Common myeloid progenitor, CD34-positive (primary cell): Measurements from ENCODE around the gene IL17REL.
A peak's percentile ranks its signal among the peaks of the same experiment; 100 is the strongest.

Experiments
- CTCF ChIA-PET: fragments of 350-600 bp; sonication (Branson Sonifier 250); formaldehyde crosslinking; loops from one replicate; lab custom pipeline; 2021; ENCODE audit warnings: antibody characterized with exemption; lab: Charles Lee
- POLR2A ChIA-PET: fragments of 350-600 bp; sonication (Branson Sonifier 250); formaldehyde crosslinking; loops from one replicate; lab custom pipeline; 2021; ENCODE audit warnings: antibody characterized with exemption; lab: Charles Lee
- DNase-seq, 3 donors: peaks; one replicate each; pipeline versions ENCODE4 v3.0.0 to v3.0.0-alpha.2; 2013
- H3K27ac ChIP-seq, 2 experiments: 1 replicate in 1 of 2; 2 replicates in 1 of 2; pipeline ENCODE4 v1.7.0; 2013; ENCODE audit warnings: inconsistent platforms in 2 of 2, low read length in 2 of 2, mild to moderate bottlenecking in 2 of 2, low read depth in 1 of 2, moderate library complexity in 1 of 2; ENCODE audit not compliant: severe bottlenecking in 2 of 2, insufficient read depth in 1 of 2, poor library complexity in 1 of 2
- H3K27me3 ChIP-seq, 5 experiments: replicated peaks in 2 of 5; 1 replicate in 3 of 5; 2 replicates in 2 of 5; pipeline versions ENCODE4 v1.6.1 to v1.7.0; 2013; ENCODE audit warnings: low read length in 4 of 5, mild to moderate bottlenecking in 2 of 5, moderate library complexity in 2 of 5, inconsistent platforms in 1 of 5; ENCODE audit not compliant: insufficient read depth in 5 of 5, control insufficient read depth in 4 of 5
- H3K36me3 ChIP-seq, 4 experiments: 1 replicate in 2 of 4; 2 replicates in 2 of 4; pipeline versions ENCODE4 v1.6.1 to v1.7.0; 2013; ENCODE audit warnings: low read length in 3 of 4, control low read depth in 1 of 4, mild to moderate bottlenecking in 1 of 4; ENCODE audit not compliant: control insufficient read depth in 4 of 4, insufficient read depth in 4 of 4
- H3K4me1 ChIP-seq, 4 experiments: 1 replicate in 3 of 4; 2 replicates in 1 of 4; pipeline versions ENCODE4 v1.6.1 to v1.7.1; 2013; ENCODE audit warnings: low read length in 3 of 4, mild to moderate bottlenecking in 3 of 4, control low read depth in 1 of 4, inconsistent platforms in 1 of 4, moderate library complexity in 1 of 4; ENCODE audit not compliant: control insufficient read depth in 4 of 4, insufficient read depth in 4 of 4; ENCODE audit errors: control extremely low read depth in 1 of 4
- H3K4me3 ChIP-seq, 7 experiments: 1 replicate in 4 of 7; 2 replicates in 3 of 7; pipeline versions ENCODE4 v1.5.1 to v1.7.0; 2013; ENCODE audit warnings: mild to moderate bottlenecking in 7 of 7, low read length in 6 of 7, moderate library complexity in 6 of 7, inconsistent platforms in 2 of 7, low read depth in 2 of 7, control low read depth in 1 of 7; ENCODE audit not compliant: insufficient read depth in 4 of 7, control insufficient read depth in 1 of 7; ENCODE audit errors: extremely low read depth in 1 of 7
- H3K9me3 ChIP-seq, 5 experiments: 1 replicate in 4 of 5; 2 replicates in 1 of 5; pipeline versions ENCODE4 v1.6.1 to v1.7.1; 2013; ENCODE audit warnings: low read length in 4 of 5, mild to moderate bottlenecking in 2 of 5, inconsistent platforms in 1 of 5, low read depth in 1 of 5, moderate library complexity in 1 of 5; ENCODE audit not compliant: control insufficient read depth in 4 of 5, insufficient read depth in 2 of 5; ENCODE audit errors: control extremely low read depth in 1 of 5
- WGBS: methylation state at CpG from one replicate; pipeline ENCODE4 v1.1.5; 2013; ENCODE audit not compliant: insufficient coverage; 5-methylcytosine and 5-hydroxymethylcytosine counted together

Gene IL17REL

DNA sequence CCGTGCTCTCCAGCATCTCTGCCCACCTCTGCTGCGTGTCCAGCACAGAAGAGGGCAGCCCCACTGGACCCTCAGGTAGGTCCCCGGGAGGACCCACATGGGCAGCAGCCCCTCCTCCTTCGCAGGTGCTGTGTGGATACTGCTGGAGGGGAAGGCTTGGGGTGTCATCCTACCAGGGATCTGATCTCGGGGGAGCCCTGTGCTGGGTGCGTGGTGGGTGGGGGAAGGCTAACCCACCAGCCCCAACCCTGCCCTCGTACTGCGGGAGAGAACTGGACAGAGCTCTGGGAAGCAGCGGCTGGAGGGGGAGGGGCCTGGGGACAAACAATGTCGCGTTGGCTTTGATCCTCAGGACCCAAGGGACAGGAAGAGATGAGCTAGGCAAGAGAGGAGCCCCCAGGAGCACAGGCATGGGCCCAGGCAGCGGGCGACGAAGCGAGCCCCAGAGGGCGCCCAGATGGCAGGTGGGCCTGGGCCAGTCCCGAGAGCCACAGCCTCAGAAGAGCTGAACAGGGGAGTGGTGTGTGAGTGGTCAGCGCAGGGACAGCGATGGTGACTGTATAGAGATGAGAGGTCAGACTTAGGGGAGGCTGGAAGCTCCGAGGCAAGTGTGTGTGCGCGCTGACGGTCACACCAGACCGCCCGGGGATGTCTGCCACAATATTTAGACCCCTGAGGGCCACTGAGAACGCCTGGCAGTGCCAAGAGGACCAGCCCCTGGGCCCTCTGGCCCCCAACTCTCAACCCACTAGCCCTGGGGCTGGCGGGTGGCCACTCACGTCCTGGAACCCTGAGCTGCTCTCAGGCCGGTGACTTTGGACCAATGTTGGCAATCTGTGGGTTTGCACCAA is 53.4 kb downstream of the IL17REL start:
- Histone ChIP-seq H3K27me3 (no peaks in the 10 kb centered on the region), H3K27ac (peak overlapping the region in 1 of 2 experiments; percentile 78), H3K36me3 (peaks cover 0 to 24% (median 19%) of the 10 kb centered on the region in 4 experiments), H3K4me3 (peak overlapping the region in 5 of 7 experiments; percentile 54 to 95 (median 85)), H3K4me1 (peaks cover 0 to 42% (median 29%) of the 10 kb centered on the region in 4 experiments), H3K9me3 (no peaks in the 10 kb centered on the region)
- ChIA-PET CTCF (interaction anchor here (1.5 to 2.3 kb wide), 2 partner anchors 13 to 21 kb away, joined by 3 to 8 read pairs; no protein-coding TSS in a partner anchor), POLR2A (interaction anchor here (0.5 to 5.7 kb wide), 6 partner anchors 9 to 288 kb away, joined by 3 to 54 read pairs (median 4); no protein-coding TSS in a partner anchor)
- DNase-seq, result no peak
- 87% methylated on average over 27 of the region's 29 CpGs for WGBS

DNA sequence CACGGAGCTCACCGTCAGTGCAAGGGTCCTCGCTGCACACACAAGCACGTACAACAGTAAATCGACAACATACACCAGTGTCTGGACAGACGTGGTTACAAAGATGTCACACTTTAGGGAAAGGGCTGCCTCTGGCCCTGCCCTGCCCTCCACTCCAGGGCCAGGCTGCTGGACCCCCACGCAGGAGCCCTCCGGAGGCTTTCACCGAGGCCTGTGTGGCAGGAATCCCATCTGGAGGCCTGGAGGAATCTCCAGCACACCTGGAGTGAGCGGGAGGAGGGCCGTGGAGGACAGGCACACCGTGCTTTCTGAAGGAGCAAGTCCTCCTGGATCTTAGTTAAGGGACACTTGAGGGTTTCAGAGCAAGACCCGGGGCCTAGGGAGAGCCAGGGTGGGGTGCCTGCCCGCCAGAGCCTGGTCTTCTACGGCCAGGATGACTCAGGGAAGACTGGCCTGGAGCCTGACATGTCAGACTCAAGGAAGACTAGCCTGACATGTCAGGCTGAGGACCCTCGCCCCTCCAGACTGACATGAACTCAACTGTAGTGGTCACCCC is 54.1 kb downstream of the IL17REL start:
- DNase-seq, result no peak
- H3K27ac ChIP-seq, result no peak overlapping the region
- H3K4me3 ChIP-seq, result no peak overlapping the region
- CTCF ChIA-PET, result interaction anchor here (1.3 to 2.3 kb wide), 3 partner anchors 12 to 128 kb away, joined by 3 to 8 read pairs (median 4); no protein-coding TSS in a partner anchor
- H3K27me3 ChIP-seq, result no peaks in the 10 kb centered on the region
- no peaks in the 10 kb centered on the region for H3K9me3 ChIP-seq
- peaks cover 0 to 44% (median 26%) of the 10 kb centered on the region in 4 experiments for H3K4me1 ChIP-seq
- WGBS, result 99% methylated on average over 15 of the region's 16 CpGs
- POLR2A ChIA-PET, result interaction anchor here (0.5 kb wide), 1 partner anchor 30 kb away, joined by 3 read pairs; no protein-coding TSS in a partner anchor
- H3K36me3 ChIP-seq, result peaks cover 0 to 17% (median 14%) of the 10 kb centered on the region in 4 experiments

DNA sequence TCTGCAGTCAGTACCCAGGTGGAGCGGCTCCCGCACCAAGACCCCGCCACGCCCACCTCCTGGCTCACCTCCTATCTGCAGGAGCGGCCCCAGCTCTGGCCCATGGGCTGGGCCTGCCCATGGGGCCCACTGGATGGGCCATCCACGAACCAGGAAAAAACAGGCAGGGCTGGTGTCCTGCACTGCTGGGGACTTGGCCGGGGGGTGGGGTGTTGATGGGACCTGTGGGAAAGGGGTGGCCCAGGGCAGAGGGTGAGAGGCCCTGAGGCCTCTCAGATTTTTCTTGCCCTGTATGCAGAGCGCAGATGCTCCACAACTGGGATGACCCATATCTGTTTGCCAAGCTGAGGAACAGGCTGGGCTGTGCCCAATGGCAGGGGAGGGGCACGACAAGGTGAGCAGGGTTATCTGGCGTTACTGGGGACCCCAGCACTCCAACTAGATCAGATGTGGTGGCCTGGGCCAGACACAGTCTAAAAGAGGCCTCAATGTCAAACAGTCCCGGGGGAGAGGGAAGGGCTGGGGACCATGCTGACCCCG is 54.7 kb downstream of the IL17REL start:
- ChIA-PET POLR2A (interaction anchor here (2.4 kb wide), 1 partner anchor 22 kb away, joined by 12 read pairs; no protein-coding TSS in a partner anchor), CTCF (interaction anchor here (1.3 to 1.5 kb wide), 2 partner anchors 21 to 128 kb away, joined by 4 to 6 read pairs; no protein-coding TSS in a partner anchor)
- Histone ChIP-seq H3K27me3 (no peaks in the 10 kb centered on the region), H3K36me3 (peaks cover 0 to 12% (median 9%) of the 10 kb centered on the region in 4 experiments), H3K27ac (no peak overlapping the region), H3K4me3 (no peak overlapping the region), H3K4me1 (peaks cover 0 to 44% (median 24%) of the 10 kb centered on the region in 4 experiments), H3K9me3 (no peaks in the 10 kb centered on the region)
- no peak for DNase-seq
- WGBS, result 93% methylated on average over 6 of the region's 12 CpGs

DNA sequence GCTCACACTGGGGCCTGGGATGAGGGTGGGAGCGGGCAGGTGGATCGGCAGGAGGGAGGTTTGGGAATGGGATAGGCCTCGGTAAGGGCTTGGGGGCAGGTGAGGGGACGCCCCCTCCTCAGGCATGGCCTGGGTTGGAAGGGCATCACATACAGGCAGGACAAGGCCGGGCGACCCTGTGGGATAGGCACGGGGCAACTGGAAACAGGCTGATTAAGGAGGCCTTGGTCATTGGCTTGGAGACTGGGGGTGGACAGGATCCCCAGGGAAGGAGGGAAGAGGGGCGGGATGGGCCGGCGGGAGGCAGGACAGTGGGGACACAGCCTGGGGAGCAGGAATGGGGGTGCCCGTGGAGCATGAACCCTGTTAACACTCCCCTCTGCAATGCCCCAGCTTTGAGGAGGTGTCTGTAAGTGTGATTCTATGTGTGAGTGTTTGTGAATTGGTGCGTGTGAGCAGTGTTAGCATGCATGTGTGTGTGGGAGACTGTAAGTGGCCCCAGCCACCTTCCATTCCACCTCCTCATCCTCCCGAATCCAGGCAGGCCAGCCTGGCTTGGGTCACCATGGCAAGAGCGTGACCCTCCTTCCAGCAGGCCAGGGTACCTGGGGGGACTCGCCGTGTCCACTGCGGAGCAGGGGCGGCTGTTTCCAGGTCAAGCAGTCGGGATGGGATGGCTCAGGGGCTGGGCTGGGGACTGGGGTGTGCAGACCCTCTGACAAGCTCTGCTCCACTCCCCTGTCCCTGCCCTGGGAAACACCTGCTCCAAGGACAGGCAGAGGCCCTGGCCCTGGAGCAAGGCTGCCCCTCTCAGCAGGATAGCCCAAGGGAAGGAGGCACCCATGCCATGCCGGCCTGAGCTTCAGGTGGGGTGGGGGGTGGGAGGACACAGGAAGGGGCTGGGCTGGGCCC is 55.4 kb downstream of the IL17REL start:
- POLR2A ChIA-PET, result interaction anchor here (2.4 kb wide), 1 partner anchor 21 kb away, joined by 12 read pairs; no protein-coding TSS in a partner anchor
- H3K27ac ChIP-seq, result no peak overlapping the region
- peaks cover 0 to 41% (median 18%) of the 10 kb centered on the region in 4 experiments for H3K4me1 ChIP-seq
- CTCF ChIA-PET, result interaction anchor here (1.0 to 1.5 kb wide), 5 partner anchors 11 to 129 kb away, joined by 3 to 6 read pairs (median 3); no protein-coding TSS in a partner anchor
- H3K27me3 ChIP-seq, result no peaks in the 10 kb centered on the region
- no peak for DNase-seq
- WGBS, result 98% methylated on average over 15 of the region's 20 CpGs
- H3K4me3 ChIP-seq, result no peak overlapping the region
- no peaks in the 10 kb centered on the region for H3K9me3 ChIP-seq
- peaks cover 0 to 6% (median 6%) of the 10 kb centered on the region in 4 experiments for H3K36me3 ChIP-seq

DNA sequence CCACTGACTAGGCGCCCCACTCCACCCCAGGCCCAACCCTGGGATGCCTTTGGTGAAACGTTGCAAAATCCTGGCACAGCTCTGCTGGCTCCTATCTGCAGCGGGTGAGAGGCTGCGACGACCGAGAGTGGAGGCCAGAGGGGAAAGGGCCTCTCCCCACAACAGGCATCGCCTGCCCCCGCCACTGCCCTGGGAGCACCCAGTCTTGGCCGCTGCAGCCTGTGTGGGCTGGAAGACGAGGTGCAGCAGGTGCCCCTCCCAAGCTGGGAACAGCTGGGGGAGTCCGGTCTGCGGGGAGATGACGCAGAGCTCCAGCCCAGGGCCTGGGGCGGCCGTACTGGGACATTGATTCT is 56.2 kb downstream of the IL17REL start:
- Histone ChIP-seq H3K27ac (no peak overlapping the region), H3K4me3 (no peak overlapping the region), H3K9me3 (no peaks in the 10 kb centered on the region), H3K36me3 (peaks cover 0 to under 1% (median 0%) of the 10 kb centered on the region in 4 experiments), H3K27me3 (no peaks in the 10 kb centered on the region), H3K4me1 (peaks cover 0 to 49% (median 21%) of the 10 kb centered on the region in 4 experiments)
- POLR2A ChIA-PET, result interaction anchor here (2.4 kb wide), 1 partner anchor 20 kb away, joined by 12 read pairs; no protein-coding TSS in a partner anchor
- 93% methylated on average over 8 of the region's 15 CpGs for WGBS
- DNase-seq, result no peak
- CTCF ChIA-PET, result interaction anchor here (0.8 to 1.2 kb wide), 5 partner anchors 10 to 74 kb away, joined by 3 to 5 read pairs (median 3); no protein-coding TSS in a partner anchor
